HT-29 (cell line): ENCODE data around the gene MAP3K4. TPM values are rescaled to one million over a fixed set of nuclear protein-coding genes. Genes with fewer than 3 reads are reported as not detected.
"Not testable (repeated sequence)": the region's sequence is repeated elsewhere in the genome, so short reads cannot be mapped to it uniquely, and the experiment has no call there.

Experiments used
- DNase-seq: peaks from one replicate; pipeline ENCODE4 v3.0.0-alpha.2; 2015; ENCODE audit warnings: low spot score
- total RNA-seq: library from RNA; depleted of rRNA; stranded (reverse); fragments of >200 nt; shearing (Covaris generic); gene quantifications from 2 replicates; pipeline ENCODE4 v1.2.3, GENCODE V29; 2014

Gene MAP3K4
- total RNA-seq, 1 experiment from 2014 or later = 12.6 TPM

DNA sequence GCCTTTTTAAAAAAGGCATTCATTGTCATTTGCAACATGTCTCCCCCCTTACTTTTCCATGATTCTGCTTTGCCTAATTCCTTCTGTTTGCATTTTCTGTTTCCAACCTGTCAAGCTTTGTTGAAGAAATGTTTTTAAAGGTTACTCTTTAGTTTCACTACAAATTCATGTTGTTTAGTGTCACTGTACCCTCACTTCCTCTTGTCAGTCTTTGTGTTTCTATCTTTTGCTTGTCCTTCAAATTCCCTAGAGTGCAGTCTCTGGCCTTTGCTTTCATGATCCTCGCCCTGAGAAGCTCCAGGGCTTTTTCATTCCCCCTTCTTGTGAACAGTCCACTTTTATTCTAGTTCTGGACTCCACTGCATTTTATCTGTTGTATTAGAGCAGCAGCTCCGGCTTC lies 90.6 kb downstream of the MAP3K4 start:
- no peak for DNase-seq

DNA sequence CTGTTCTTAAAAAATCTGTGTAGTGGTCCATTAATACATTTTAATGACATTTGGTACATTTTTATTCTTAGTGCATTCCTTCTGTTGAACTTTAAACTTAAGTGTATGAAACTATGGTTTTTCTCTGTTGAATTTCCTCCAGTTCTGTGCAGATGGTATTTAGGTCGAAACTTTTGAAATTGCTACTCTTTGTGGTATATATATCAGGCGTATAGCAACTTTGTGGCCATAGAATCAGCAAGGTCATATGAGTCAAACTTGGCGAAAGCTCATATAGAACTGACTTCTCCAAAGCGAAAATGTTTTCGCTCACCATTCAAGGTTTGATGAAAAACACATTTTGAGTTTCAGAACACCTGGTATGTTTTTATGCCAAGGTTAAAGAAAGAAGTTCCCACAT lies 93.7 kb downstream of the MAP3K4 start:
- no peak for DNase-seq

DNA sequence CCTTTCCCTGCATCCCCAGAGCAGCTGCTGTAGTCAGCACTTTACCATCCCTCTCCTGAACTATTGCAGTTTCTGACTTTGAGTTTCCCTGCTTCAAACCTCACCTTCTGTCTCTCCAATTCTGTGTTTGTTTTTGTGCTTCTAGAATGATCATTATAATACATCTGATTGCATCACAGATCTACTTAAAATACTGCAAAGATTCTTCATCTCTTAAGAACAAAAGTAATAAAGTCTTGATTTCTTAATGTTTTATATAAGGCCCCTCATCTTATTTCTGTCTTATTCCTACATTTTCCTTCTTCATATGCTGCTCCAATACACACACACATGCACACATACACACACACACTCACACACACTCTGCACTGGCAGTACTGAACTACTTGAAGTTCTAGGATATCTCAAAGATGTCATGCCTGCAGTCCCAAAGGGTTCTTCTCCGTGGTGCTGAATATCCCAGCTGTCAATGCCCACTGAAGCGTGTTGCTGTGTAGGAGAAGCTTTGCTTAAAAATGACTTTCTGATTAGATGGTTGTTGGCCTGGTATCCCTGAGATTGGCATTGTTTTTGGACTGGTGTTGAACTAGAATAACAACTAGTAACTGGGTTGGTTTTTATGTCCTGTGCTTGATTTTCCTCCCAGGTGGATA lies 97.2 kb downstream of the MAP3K4 start:
- DNase-seq = no peak

DNA sequence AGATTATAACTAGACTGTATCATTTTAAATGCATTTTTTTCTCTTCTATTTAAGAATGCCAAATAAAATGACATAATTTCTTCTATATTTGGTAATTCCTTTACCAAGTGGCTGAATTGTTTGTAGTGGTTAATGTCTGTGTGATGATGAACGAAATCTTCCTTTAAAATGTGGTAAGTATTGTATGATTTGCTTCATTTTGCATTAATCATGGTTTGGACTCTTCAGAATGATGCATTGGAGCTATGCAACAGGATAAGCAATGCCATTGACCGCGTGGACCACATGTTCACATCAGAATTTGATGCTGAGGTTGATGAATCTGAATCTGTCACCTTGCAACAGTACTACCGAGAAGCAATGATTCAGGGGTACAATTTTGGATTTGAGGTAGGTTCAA lies 99.6 kb downstream of the MAP3K4 start:
- no peak for DNase-seq

DNA sequence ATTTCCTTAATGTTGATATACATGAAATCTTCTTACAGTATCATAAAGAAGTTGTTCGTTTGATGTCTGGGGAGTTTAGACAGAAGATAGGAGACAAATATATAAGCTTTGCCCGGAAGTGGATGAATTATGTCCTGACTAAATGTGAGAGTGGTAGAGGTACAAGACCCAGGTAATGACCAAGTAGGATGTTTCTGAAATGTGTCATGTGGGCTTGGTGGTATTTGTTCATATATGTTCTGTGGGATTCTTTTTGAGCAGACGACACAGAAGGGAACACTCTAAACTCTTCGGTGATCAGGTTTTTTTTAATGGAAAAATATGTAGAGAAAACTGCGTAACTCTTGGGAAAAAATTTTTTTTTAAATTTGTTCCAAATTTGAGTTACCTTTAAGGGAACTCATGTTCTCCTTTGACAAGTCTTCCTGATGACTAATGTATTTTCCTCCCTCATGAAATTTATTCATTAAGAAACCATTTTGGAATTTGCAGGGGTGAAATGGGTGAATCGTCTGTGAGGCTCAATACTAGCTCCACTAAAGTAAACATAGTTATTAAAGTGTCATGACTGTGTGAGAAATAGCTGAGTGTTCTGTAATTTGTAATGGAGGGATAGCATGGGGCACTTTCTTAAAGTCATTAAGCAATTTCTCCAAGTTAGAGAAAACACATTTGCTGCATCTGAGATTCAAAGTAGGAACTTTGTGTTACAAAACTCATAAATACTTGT lies 100.6 kb downstream of the MAP3K4 start:
- no peak for DNase-seq

DNA sequence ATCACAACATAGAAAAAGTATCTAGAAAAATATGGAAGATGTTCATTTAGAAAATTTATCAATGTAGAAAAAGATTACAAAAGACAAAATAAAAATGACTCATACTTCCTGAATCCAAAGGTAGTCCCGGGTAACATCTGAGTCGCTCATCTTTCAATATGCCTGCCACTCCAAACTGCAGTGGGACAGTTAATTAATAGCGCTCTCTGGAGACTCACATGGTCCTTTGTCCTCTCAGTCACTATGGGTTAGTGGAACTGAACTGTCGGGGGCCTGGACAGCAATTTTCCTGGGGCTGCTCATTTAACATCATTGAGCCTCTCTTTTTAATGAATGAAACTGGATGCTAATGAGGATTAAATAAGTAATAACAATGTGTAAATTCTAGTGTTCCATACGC lies 103.4 kb downstream of the MAP3K4 start:
- DNase-seq = no peak

DNA sequence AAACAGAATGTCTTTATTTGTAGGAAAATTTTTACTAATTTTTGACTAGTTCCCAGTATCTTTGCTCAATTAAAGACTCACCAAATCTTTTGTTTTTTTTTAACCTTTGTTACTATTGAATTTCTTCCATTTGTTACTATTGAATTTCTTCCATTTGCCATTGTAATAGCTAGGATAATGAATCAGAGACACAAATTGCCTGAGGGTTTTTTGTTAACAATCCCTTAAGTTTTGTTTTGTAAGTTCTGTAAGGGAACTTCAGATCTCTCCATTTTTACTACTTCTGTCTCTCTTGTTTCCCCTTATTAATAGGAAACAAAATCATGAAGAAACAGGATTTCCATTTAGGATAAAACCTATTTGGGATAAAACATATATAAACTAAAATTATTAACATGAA lies 104.3 kb downstream of the MAP3K4 start:
- no peak for DNase-seq

DNA sequence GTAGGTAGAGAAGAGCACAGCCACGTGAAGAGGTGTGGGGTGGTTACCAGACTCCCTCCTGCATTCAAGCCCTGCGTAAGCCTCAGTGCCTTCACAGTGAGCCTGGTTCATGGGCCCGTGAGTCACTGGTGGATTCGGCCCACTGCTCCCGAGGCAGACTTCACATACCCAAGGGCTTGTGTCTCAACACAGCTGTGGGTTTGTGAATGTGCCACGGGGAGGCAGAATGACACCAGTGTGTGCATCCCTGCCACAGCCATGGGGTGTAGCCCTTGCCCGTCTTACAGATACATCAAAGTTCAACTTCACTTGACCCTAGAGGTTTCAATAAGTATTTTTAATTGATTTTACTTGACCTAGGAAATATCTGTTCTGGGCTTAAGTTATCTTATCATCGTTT lies 108.5 kb downstream of the MAP3K4 start:
- no peak for DNase-seq

DNA sequence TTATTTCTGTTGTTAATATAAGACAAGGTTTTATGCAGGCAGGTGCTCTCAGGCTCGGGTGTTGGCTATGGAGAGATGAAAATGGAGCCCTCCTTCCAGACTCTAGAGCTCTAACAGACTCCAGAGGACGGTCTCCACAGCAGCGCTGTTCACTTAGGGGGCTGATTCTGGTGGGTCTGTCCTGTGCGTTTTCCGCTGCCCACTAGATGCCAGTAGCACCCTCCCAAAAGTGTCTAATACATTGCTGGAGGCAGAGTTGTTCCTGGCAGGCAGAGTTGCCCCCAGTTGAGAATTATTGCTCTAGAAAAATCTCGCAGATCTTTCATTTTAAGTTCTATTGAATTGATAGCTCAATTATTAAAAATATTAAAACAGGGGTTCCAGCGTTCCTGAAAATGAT lies 109.9 kb downstream of the MAP3K4 start:
- DNase-seq = no peak

DNA sequence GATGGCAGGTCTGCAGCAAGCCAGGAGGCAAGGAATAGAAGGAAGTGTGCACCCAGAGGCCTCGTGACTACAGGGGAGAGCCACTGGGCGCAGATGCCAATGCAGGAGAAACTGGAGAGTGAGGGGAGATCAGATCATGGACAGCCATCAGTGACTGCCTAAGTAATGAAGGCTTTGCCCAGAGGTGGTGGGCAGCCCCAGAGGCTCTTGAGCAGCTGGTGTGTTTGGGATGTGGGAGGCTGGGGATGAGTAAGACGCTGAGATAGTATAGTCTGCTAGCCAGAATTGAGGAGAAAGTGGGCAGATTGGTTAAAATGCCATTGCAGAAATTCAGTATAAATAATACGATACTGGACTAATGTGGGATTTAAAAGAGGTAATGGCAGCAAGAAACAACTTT lies 111.9 kb downstream of the MAP3K4 start:
- no peak for DNase-seq

DNA sequence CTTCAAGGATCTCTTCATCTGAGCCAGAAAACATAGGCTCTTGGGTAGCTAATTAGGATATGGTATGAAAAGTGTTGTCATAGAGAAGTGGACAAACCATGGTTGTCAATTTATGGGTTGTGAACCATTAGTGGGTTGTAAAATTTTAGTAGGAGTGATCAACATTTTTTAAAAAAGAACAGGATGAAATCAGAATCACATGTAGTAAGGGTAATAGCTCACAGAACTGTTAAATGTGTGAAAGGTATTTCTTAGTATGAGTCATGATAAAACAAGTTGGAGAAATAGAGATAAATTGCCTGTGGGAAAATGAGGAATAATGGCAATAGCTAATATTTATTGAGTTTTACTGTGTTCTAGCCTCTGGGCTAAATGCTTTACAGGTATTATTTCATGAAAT lies 113.4 kb downstream of the MAP3K4 start:
- DNase-seq = no peak

DNA sequence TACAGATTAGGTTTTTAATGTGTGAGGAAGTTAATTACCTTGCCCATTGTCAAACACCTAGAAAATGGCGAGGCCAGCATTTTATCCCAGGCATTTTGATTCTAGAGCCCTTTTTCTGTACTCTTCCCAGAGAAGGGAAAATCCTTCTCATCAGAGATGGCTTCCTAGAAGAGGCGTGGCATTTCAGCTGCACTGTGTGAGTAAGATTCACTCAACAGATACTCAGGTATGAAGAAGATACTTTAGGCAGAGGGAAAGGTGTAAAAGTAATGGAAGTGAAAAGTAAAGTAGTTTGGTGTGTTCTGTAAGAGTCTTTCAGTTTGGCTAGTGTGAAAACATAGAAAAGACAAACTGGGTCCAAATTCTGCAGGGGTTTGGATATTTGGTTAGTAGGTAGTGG lies 113.8 kb downstream of the MAP3K4 start:
- DNase-seq = no peak

DNA sequence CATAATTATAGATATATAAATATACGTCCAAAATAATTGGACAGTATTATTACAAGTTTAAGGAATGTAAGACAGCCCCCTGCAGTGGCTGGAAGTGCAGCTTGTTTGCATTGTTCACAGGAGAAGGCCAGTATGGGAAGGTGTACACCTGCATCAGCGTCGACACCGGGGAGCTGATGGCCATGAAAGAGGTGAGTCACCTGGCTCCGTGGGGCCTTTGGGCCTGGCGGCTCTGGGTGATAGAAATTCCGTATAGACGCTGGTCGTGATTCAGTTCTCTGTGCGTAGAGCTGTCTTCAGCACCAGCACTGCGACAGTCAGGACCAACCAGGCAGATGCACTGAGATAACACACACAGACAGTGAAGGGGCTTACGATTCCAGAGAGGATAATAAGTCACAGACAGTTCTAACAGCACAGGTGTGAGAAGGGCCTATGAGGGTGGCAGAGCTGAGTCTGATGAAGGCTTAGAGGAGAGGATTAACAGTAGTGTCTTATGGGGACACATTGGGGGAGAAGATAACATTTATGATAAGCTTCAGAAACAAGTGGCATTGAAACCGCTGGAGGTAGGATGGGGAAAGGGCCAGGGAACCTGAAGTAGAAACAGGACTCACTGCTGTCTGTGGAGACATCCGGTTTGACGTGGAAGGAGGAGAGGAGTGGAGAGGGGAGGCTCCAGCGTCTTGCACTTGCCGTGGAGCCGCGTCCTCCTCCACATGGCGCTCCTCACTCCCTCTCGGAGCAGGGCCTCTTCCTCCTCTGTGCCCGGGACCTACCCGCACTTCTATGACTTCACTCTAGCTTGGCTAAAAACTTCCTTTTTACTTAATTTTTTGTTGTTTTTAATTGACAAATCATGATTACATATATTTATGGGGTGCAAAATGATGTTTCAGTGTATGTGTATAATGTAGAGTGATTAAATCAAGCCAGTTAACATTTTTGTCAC lies 116.5 kb downstream of the MAP3K4 start:
- no peak for DNase-seq

DNA sequence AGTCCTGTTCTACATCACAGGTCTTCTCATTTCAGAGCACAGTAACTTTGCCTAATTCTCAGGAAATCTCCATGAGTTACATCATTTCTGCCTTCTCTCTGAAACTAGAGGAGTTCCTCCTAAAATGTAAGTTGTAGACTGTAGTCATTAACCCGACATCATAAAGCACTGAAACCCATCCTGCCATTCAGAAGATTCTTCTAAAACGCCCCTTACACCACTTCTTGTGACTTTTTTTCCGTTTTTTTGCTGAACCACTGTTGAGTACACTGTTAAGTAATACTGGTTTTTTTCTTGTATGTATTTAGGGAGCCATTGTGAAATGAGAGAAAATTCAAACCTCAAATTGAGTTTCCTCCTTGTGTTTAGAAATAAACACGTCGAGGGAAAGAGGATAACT lies 117.3 kb downstream of the MAP3K4 start:
- DNase-seq = no peak

DNA sequence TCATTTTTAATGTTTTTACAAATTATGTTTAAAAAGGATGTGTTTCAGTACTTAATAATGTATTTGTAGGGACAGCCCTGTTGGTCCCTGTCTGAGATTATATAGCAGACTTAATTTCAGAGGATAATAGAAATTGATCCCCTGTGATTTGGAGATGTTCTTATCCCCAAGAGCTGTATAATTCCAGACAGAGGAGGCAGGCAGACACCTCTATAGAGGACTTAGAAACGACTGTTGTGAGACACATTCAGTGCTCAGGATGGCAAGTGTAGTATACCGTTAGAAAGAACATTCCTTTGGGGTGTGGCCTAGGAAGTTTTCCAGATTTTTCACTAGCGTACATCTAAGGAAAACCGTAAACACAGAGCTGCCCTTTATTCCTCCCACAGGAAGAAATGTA lies 117.8 kb downstream of the MAP3K4 start:
- no peak for DNase-seq

DNA sequence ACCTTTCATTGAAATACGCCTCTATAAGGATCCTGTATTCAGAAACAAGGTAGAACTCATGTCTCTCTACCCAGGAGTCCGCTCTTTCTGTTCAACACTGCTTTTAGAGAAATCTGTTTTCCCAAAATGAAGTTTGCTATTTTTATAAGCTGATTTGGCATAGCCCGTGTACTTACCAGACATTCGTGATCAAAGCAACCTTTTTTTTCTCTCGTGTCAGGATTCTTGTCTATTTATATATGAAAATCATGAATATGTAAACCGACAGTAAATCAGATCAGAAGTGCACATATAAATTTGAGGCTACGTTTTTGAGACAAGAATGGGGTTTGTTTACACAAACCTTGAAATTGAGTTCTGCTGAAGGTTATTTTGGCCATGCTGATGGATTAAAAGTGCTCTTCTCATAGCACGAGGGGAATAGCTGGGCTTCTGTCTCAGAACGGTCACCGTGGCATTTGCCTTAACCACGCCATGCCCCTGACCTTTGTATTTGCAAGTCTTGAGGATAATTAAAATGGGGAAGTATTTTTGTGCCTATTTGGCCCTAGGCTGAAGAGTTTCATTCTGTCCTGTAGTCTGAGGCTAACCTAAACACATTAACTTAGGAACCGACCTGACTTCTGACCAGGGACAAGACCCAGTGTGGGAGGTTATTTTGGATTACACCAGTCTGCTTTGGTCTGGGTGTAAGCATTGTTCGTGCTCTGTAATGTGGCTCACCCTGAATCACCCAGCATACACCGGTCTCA lies 118.6 kb downstream of the MAP3K4 start:
- DNase-seq = no peak

DNA sequence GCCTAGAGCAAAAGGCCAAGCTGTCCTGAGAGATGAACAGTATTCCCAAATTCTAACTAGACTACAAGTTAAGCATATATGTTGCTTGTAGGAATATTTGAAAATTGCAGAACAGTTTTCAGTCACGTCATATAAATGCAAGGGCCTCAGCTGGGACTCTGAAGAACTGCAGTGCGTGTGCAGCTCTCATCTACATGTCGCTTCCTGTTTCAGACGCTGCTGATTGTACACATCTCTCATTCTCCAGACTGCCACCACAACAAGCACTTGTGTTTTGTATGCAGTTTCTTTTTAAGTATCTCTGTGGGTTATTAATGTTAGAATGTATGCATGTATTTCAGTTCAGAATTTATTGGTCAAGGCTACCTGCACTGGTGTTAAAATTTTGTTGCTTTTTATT lies 119.7 kb downstream of the MAP3K4 start:
- no peak for DNase-seq

DNA sequence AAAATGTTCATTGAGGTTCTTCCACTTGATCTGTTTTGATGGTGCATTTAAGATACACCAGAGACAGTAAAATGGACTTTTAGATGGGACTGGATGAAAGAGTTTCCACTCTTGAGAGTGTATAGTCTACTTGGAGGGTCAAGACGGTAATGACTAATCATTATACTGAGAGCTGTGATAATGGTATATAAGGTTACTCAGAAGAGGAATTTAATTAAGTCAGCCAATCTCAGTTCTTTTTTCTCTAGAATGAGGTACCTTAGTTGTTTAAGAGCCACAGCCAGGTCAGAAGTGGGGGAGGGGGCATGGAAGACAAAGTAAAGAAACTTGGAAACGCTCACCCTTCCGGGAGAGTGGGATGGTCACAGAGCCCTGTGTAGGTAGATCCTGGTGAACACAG lies 123.9 kb downstream of the MAP3K4 start:
- DNase-seq = no peak

DNA sequence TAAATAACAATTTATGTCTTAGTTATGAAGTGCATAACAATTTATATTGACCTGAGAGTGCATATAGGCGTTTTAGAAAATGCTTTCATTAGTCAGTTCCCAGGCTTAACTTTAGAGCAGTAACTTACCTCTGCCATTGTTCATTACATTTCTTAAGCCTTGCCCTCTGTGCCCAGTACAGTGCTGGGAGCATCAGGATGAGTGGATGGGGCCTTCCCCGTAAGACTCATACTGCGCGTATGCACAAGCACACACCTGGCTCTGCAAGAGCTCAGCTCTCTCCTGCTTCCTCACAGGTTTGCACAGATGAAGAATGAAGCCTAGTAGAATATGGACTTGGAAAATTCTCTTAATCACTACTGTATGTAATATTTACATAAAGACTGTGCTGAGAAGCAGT lies 125.0 kb downstream of the MAP3K4 start:
- DNase-seq = no peak

DNA sequence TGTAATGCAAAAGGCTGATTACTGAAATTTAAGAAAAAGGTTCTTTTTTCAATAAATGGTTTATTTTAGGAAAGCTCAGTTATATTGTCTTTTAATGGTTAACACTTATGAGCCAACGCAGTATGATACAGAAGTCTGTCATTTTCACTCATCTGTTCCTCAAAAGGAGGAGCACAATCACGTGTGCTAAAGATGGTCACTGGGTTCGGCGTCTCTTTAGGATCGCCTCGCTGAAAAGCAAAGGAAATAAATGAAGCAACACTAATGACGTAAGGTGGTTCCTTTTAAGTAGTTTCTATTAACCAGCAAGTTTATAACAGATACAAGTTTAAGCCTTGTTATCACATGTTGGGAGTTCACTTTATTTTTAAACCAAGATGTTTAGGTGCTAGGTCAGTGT lies 125.7 kb downstream of the MAP3K4 start:
- DNase-seq = no peak

DNA sequence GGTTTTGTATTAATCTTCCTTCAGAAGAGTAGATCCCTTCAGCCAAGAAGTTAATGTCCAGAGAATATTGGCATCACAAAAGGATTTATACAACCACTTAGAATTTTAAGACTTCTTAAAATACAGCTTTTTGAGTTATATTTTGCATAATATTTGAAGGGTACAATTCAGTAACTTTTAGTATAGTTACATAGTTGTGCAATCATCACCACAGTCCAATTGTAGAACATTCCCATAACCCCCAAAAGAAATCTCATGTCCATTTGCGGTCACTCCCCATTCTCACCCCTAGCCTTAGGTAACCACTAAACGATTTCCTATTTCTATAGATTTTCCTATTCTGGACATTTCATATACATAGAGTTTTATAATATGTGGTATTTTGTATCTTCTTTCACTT lies 126.4 kb downstream of the MAP3K4 start:
- DNase-seq = no peak

DNA sequence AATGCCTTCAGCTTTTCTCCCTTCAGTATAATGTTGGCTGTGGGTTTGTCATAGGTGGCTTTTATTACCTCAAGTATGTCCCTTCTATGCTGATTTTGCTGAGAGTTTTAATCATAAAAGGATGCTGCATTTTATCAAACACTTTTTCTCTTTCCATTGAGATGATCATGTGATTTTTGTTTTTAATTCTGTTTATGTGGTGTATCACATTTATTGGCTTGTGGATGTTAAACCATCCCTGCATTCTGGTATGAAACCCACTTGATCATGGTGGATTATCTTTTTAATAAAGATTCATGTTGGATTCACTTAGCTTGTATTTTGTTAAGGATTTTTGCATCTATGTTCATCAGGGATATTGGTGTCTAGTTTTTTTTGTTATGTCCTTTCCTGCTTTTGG lies 131.8 kb downstream of the MAP3K4 start:
- DNase-seq = not testable (repeated sequence)
